Measurements from ENCODE around the gene RNF215. TPM values are rescaled to one million over a fixed set of nuclear protein-coding genes. Genes with fewer than 3 reads are reported as not detected.

RNF215 gene
- total and polyA plus RNA-seq, 10 of the 15 experiments (the other 5 are each of a cell fraction or from before 2014, with no cell fraction given), result 0.31 to 7.6 (median 3.0) TPM; not detected in 1

DNA sequence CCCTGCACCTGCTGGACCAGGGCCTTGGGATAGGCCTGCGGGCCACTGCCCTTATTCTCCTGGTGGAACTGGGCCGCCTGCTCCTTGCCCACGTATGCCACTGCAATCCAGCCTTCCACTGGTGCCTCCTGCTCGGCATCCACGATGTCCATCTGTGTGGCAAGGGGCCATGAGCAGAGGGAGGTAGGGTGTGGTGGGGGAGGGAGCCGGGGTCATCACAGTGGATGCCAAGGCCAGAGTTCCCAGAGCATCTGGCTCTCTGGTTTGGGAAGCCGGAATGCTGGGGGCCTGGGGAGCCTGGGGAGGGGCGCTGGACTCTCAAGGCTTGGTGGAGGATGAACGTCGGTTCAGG lies 627 bp downstream of the RNF215 start:
- intact Hi-C loops (cut with micrococcal nuclease; ENCODE audit: unreplicated experiment), result loop anchor here (2.0 to 5.0 kb wide), 2 partner anchors 124 to 279 kb away; no protein-coding TSS in a partner anchor
- CTCF ChIA-PET, result interaction anchor here (0.7 to 14.9 kb wide), 6 partner anchors 37 to 279 kb away, joined by 3 to 436 read pairs (median 4); partner anchors contain the start of gene CASTOR1
- peaks cover 2% of the 10 kb centered on the region; the same call in 2 of the 3 replicates for H3K9me3 ChIP-seq (replicated peaks; ENCODE audit: control insufficient read depth, insufficient read depth, low read length)
- no peaks in the 10 kb centered on the region for H3K27me3 ChIP-seq (replicated peaks in 1 of 2; ENCODE audit: control insufficient read depth in 2 of 2, insufficient read depth in 2 of 2, low read length in 1 of 2)
- POLR2A ChIA-PET, result no interaction called here
- H3K27ac ChIP-seq (ENCODE audit: control insufficient read depth, insufficient read depth), result no peak overlapping the region; the same call in 1 of the 2 replicates
- no peaks in the 10 kb centered on the region for H3K36me3 ChIP-seq (ENCODE audit: control insufficient read depth in 2 of 2, insufficient read depth in 2 of 2, low read length in 1 of 2)
- ATAC-seq (no peak), DNase-seq (ENCODE audit: low read depth, low spot score) (no peak), FAIRE-seq (no peak)
- H3K9ac ChIP-seq (ENCODE audit: control insufficient read depth, insufficient read depth, low read length), result peak overlapping the region; percentile 58
- SMC1A ChIA-PET (ENCODE audit: uncharacterized antibody, unreplicated experiment), result interaction anchor here (1.1 to 14.7 kb wide), 3 partner anchors 35 to 123 kb away, joined by 4 to 201 read pairs (median 5); partner anchors contain the start of gene CASTOR1
- peak overlapping the region; percentile 56 for H2AFZ ChIP-seq (ENCODE audit: control insufficient read depth, low read depth, low read length)
- 40% methylated on average over 8 of the region's 10 CpGs for WGBS (ENCODE audit: insufficient coverage, insufficient replicate concordance, low lambda C conversion rate, missing lambda C conversion rate)
- RAD21 ChIA-PET (ENCODE audit: unreplicated experiment), result interaction anchor here (0.8 to 13.8 kb wide), 6 partner anchors 13 to 97 kb away, joined by 3 to 277 read pairs (median 6); partner anchors contain the start of genes CASTOR1, MTFP1 and TBC1D10A
- no peaks in the 10 kb centered on the region for H4K20me1 ChIP-seq (ENCODE audit: control insufficient read depth, insufficient read depth)
- H3K79me2 ChIP-seq (ENCODE audit: control insufficient read depth, insufficient read depth, low read length), result no peaks in the 10 kb centered on the region
- H3K4me2 ChIP-seq (ENCODE audit: control insufficient read depth, insufficient read depth), result peak overlapping the region; percentile 75
- in situ Hi-C loops (cut with MboI), result loop anchor here (5.0 kb wide), 1 partner anchor 99 kb away; the partner anchor contains the start of gene CASTOR1
- peaks cover 9% of the 10 kb centered on the region for H3K4me1 ChIP-seq (ENCODE audit: control insufficient read depth, insufficient read depth, low read length)
- peak overlapping the region; percentile 77; the same call in 1 of the 2 replicates for H3K4me3 ChIP-seq
- TF ChIP-seq, protein P1, sequence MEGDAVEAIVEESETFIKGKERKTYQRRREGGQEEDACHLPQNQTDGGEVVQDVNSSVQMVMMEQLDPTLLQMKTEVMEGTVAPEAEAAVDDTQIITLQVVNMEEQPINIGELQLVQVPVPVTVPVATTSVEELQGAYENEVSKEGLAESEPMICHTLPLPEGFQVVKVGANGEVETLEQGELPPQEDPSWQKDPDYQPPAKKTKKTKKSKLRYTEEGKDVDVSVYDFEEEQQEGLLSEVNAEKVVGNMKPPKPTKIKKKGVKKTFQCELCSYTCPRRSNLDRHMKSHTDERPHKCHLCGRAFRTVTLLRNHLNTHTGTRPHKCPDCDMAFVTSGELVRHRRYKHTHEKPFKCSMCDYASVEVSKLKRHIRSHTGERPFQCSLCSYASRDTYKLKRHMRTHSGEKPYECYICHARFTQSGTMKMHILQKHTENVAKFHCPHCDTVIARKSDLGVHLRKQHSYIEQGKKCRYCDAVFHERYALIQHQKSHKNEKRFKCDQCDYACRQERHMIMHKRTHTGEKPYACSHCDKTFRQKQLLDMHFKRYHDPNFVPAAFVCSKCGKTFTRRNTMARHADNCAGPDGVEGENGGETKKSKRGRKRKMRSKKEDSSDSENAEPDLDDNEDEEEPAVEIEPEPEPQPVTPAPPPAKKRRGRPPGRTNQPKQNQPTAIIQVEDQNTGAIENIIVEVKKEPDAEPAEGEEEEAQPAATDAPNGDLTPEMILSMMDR (IDR thresholded peaks at IDR 0.05 in 2 of 3, conservative IDR thresholded peaks at IDR 0.05 in 1 of 3; ENCODE audit: control insufficient read depth in 2 of 3, extremely low read depth in 1 of 3, insufficient read depth in 1 of 3, low read depth in 3 of 3, low read length in 3 of 3), result 0 out of 6 replicates have a peak, but pooled peaks of 1 of the 3 experiments have one; percentile 7
- no peak for TF ChIP-seq NBN (IDR thresholded peaks at IDR 0.05)
- BruUV-seq (replicated peaks), result no TSS peak

DNA sequence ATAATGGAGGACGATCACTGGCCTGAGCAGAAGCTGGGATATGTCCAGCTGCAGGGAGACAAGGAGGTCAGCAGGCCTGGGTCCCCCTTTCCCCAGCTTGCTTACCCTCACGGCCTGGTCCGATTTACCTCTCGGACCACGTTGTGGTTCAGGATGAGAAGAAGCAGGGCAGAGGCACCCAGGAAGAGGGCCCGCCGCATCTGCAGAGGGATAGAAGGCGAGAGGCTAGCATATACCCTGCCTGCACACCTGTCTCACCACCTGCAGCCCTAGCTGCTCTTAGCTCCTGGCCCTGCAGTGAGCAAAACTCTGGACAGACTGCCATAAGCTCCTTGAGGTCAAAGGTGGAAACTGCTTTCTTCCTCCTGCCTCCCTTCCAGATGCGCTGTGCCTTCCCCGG lies 1.3 kb downstream of the RNF215 start:
- WGBS (ENCODE audit: insufficient coverage, insufficient replicate concordance, low lambda C conversion rate, missing lambda C conversion rate), result 89% methylated on average over 10 of the region's 10 CpGs
- Histone ChIP-seq H3K4me1 (ENCODE audit: control insufficient read depth, insufficient read depth, low read length) (peaks cover 4% of the 10 kb centered on the region; the same call in 1 of the 2 replicates), H4K20me1 (ENCODE audit: control insufficient read depth, insufficient read depth) (no peaks in the 10 kb centered on the region), H3K9me3 (replicated peaks; ENCODE audit: control insufficient read depth, insufficient read depth, low read length) (peaks cover 1% of the 10 kb centered on the region; the same call in 2 of the 3 replicates), H3K27me3 (replicated peaks in 1 of 2; ENCODE audit: control insufficient read depth in 2 of 2, insufficient read depth in 2 of 2, low read length in 1 of 2) (no peaks in the 10 kb centered on the region), H3K79me2 (ENCODE audit: control insufficient read depth, insufficient read depth, low read length) (no peaks in the 10 kb centered on the region), H2AFZ (ENCODE audit: control insufficient read depth, low read depth, low read length) (no peak overlapping the region), H3K9ac (ENCODE audit: control insufficient read depth, insufficient read depth, low read length) (no peak overlapping the region), H3K4me3 (no peak overlapping the region), H3K27ac (ENCODE audit: control insufficient read depth, insufficient read depth) (no peak overlapping the region), H3K36me3 (ENCODE audit: control insufficient read depth in 2 of 2, insufficient read depth in 2 of 2, low read length in 1 of 2) (no peaks in the 10 kb centered on the region), H3K4me2 (ENCODE audit: control insufficient read depth, insufficient read depth) (no peak overlapping the region)
- ATAC-seq, result no peak
- ChIA-PET SMC1A (ENCODE audit: uncharacterized antibody, unreplicated experiment) (interaction anchor here (1.1 to 14.7 kb wide), 3 partner anchors 58 to 122 kb away, joined by 4 to 201 read pairs (median 5); partner anchors contain the start of gene CASTOR1), CTCF (interaction anchor here (0.6 to 14.9 kb wide), 10 partner anchors 36 to 1337 kb away, joined by 3 to 436 read pairs (median 3); partner anchors contain the start of gene CASTOR1), RAD21 (ENCODE audit: unreplicated experiment) (interaction anchor here (0.9 to 13.8 kb wide), 4 partner anchors 37 to 278 kb away, joined by 3 to 277 read pairs (median 4); partner anchors contain the start of genes CASTOR1 and TBC1D10A), POLR2A (no interaction called here)
- in situ Hi-C loops (cut with MboI), result loop anchor here (5.0 kb wide), 1 partner anchor 99 kb away; the partner anchor contains the start of gene CASTOR1
- no peak for FAIRE-seq
- intact Hi-C loops (cut with micrococcal nuclease; ENCODE audit: unreplicated experiment), result loop anchor here (2.0 to 5.0 kb wide), 2 partner anchors 123 to 279 kb away; no protein-coding TSS in a partner anchor
- DNase-seq (ENCODE audit: low read depth, low spot score), result no peak
- TSS peak; percentile 51 for BruUV-seq (replicated peaks)
- no peak for TF ChIP-seq NFYB (IDR thresholded peaks at IDR 0.05; ENCODE audit: insufficient read depth, low read depth, low read length)
- TF ChIP-seq, protein P2, sequence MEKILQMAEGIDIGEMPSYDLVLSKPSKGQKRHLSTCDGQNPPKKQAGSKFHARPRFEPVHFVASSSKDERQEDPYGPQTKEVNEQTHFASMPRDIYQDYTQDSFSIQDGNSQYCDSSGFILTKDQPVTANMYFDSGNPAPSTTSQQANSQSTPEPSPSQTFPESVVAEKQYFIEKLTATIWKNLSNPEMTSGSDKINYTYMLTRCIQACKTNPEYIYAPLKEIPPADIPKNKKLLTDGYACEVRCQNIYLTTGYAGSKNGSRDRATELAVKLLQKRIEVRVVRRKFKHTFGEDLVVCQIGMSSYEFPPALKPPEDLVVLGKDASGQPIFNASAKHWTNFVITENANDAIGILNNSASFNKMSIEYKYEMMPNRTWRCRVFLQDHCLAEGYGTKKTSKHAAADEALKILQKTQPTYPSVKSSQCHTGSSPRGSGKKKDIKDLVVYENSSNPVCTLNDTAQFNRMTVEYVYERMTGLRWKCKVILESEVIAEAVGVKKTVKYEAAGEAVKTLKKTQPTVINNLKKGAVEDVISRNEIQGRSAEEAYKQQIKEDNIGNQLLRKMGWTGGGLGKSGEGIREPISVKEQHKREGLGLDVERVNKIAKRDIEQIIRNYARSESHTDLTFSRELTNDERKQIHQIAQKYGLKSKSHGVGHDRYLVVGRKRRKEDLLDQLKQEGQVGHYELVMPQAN (conservative IDR thresholded peaks at IDR 0.05), result no peak
- TF ChIP-seq, protein P3, sequence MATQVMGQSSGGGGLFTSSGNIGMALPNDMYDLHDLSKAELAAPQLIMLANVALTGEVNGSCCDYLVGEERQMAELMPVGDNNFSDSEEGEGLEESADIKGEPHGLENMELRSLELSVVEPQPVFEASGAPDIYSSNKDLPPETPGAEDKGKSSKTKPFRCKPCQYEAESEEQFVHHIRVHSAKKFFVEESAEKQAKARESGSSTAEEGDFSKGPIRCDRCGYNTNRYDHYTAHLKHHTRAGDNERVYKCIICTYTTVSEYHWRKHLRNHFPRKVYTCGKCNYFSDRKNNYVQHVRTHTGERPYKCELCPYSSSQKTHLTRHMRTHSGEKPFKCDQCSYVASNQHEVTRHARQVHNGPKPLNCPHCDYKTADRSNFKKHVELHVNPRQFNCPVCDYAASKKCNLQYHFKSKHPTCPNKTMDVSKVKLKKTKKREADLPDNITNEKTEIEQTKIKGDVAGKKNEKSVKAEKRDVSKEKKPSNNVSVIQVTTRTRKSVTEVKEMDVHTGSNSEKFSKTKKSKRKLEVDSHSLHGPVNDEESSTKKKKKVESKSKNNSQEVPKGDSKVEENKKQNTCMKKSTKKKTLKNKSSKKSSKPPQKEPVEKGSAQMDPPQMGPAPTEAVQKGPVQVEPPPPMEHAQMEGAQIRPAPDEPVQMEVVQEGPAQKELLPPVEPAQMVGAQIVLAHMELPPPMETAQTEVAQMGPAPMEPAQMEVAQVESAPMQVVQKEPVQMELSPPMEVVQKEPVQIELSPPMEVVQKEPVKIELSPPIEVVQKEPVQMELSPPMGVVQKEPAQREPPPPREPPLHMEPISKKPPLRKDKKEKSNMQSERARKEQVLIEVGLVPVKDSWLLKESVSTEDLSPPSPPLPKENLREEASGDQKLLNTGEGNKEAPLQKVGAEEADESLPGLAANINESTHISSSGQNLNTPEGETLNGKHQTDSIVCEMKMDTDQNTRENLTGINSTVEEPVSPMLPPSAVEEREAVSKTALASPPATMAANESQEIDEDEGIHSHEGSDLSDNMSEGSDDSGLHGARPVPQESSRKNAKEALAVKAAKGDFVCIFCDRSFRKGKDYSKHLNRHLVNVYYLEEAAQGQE (IDR thresholded peaks at IDR 0.05; ENCODE audit: low read depth, low read length), result no peak

Measured in GM12878 (cell line).